Measurements from ENCODE around the gene SCGB2A2. TPM values are rescaled to one million over a fixed set of nuclear protein-coding genes. Genes with fewer than 3 reads are reported as not detected.

SCGB2A2 gene
- not detected in 2 replicates for total RNA-seq

DNA sequence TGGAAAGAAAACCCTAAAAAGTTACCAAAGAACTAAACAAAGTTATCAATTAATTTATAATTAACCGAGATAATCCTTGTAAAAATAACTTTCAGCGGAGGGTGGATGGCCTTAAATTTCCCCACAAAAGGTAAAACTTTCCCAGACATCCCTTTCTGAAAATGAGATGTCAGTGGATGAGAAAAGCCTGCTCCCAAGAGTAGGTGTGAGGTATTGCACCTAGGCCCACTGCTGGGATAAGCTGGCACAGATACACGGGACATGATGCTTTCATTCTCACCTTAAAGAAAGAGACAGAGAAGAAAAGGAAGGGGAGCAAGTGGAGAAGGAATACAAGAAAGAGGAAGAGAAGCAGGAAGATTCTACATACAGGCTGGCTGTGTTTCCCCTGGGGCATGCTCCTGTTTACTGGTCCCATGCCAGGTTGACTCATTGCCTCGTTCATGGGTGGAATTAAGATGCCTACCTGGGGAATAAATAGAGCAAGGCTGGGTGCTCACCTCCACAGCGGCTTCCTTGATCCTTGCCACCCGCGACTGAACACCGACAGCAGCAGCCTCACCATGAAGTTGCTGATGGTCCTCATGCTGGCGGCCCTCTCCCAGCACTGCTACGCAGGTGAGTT lies at the start of gene SCGB2A2:
TSS of gene SCGB2A2 (plus strand) at position 505 of the 625 bp plus-strand sequence. CDS start at position 564, 59 bp downstream.

DNA sequence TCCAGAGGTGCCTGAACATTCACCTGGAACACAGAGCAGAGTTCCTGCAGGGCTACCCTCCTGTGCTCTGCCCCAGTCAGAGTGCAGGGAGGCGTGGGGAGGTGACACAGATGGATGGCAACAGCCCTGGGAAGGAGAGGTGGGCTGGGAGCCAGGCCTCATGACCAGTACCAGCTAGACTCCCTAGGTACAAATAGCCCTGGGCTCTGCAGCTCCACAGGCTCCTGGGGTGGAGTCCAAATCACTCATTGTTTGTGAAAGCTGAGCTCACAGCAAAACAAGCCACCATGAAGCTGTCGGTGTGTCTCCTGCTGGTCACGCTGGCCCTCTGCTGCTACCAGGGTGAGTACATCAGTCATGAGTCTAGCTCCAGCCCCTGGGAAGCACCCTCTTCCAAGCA lies 27.9 kb upstream of the SCGB2A2 start, which contains the start of gene SCGB1D2:
TSS of gene SCGB1D2 (plus strand) at position 219 of the 400 bp plus-strand sequence. CDS start at position 288, 69 bp downstream.

DNA sequence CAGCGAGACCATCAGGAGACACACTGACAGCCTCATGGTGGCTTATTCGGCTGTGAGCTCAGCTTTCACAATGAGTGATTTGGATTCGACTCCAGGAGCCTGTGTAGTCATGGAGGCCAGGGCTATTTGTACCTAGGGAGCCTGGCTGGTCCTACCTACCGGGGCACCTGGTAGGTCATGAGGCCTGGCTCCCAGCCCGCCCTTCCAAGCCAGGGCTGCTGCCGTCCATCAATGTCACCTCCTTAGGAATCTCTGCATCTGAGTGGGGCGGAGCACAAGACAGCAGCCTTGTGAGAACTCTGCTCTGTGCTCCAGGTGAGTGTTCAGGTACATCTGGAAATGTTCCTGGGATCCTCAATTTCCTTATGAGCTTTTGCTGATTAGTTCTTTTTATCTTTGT lies 29.0 kb downstream of the SCGB2A2 start, which contains the start of gene SCGB1D4:
TSS of gene SCGB1D4 (minus strand) at position 101 of the 400 bp plus-strand sequence. CDS start at position 36, 65 bp downstream.

Other genes starting within 250 kb of the SCGB2A2 start
- gene INCENP, start 146.1 kb upstream of the SCGB2A2 start, total RNA-seq = 41.5 and 88.5 TPM in 2 replicates
- not detected in 2 replicates for gene SCGB1D1, start 79.9 kb upstream of the SCGB2A2 start, total RNA-seq
- gene SCGB2A1, start 61.5 kb upstream of the SCGB2A2 start, total RNA-seq = not detected in 2 replicates
- not detected in 2 replicates for gene SCGB1D2, start 27.9 kb upstream of the SCGB2A2 start, total RNA-seq
- not detected in 2 replicates for gene SCGB1D4, start 28.9 kb downstream of the SCGB2A2 start, total RNA-seq
- gene ASRGL1, start 67.3 kb downstream of the SCGB2A2 start, total RNA-seq = 37.5 and 43.1 TPM in 2 replicates
- not detected in 2 replicates for gene SCGB1A1, start 148.9 kb downstream of the SCGB2A2 start, total RNA-seq

All from thoracic aorta endothelial cell (primary cell).